ENCODE results near the gene GPR65.
A peak's percentile ranks its signal among the peaks of the same experiment; 100 is the strongest.
"Not testable (repeated sequence)": the region's sequence is repeated elsewhere in the genome, so short reads cannot be mapped to it uniquely, and the experiment has no call there.

The GPR65 gene

GRCh38 chr14:88009486-88009885, 4.6 kb downstream of the GPR65 start:
- peak overlapping the region; percentile 82 for H3K27ac Mint-ChIP-seq
- peaks cover 36 to 62% of the 10 kb centered on the region in 2 donors for H3K4me1 Mint-ChIP-seq
- no peaks in the 10 kb centered on the region for H3K9me3 Mint-ChIP-seq
- H3K36me3 Mint-ChIP-seq = peaks cover 16 to 32% of the 10 kb centered on the region in 2 donors
- H3K4me3 Mint-ChIP-seq = no peak overlapping the region
- no peaks in the 10 kb centered on the region for H3K27me3 Mint-ChIP-seq
- DNase-seq (no peak), ATAC-seq (replicated peaks) (no peak)

- H3K4me1 Mint-ChIP-seq = peaks cover 34 to 59% of the 10 kb centered on the region in 2 donors
- no peaks in the 10 kb centered on the region for H3K9me3 Mint-ChIP-seq
- no peak for ATAC-seq (replicated peaks)
- H3K36me3 Mint-ChIP-seq = peaks cover 16 to 32% of the 10 kb centered on the region in 2 donors
- H3K27ac Mint-ChIP-seq = peak overlapping the region; percentile 37
- no peak overlapping the region for H3K4me3 Mint-ChIP-seq
- no peaks in the 10 kb centered on the region for H3K27me3 Mint-ChIP-seq
- no peak for DNase-seq
Observed at GRCh38 chr14:88010331-88010730, 5.4 kb downstream of the GPR65 start.

- Mint-ChIP-seq H3K36me3 (peaks cover 19 to 40% of the 10 kb centered on the region in 2 donors), H3K27ac (no peak overlapping the region), H3K4me1 (peaks cover 31 to 48% of the 10 kb centered on the region in 2 donors), H3K9me3 (no peaks in the 10 kb centered on the region), H3K4me3 (no peak overlapping the region), H3K27me3 (no peaks in the 10 kb centered on the region)
- ATAC-seq (replicated peaks) (no peak), DNase-seq (no peak)
Observed at GRCh38 chr14:88012495-88012894, 7.6 kb downstream of the GPR65 start.

GRCh38 chr14:88013750-88014349, 8.9 kb downstream of the GPR65 start:
- Mint-ChIP-seq H3K4me3 (no peak overlapping the region), H3K9me3 (no peaks in the 10 kb centered on the region), H3K36me3 (peaks cover 19 to 43% of the 10 kb centered on the region in 2 donors), H3K4me1 (peaks cover 24 to 42% of the 10 kb centered on the region in 2 donors), H3K27ac (no peak overlapping the region), H3K27me3 (no peaks in the 10 kb centered on the region)
- DNase-seq = peak; percentile 36
- ATAC-seq (replicated peaks) = peak; percentile 93

- DNase-seq (no peak), ATAC-seq (replicated peaks) (no peak)
- no peak overlapping the region for H3K4me3 Mint-ChIP-seq
- H3K27me3 Mint-ChIP-seq = no peaks in the 10 kb centered on the region
- no peak overlapping the region for H3K27ac Mint-ChIP-seq
- H3K9me3 Mint-ChIP-seq = no peaks in the 10 kb centered on the region
- H3K4me1 Mint-ChIP-seq = peaks cover 12 to 18% of the 10 kb centered on the region in 2 donors
- peaks cover 8 to 26% of the 10 kb centered on the region in 2 donors for H3K36me3 Mint-ChIP-seq
Observed at GRCh38 chr14:88016768-88017167, 11.8 kb downstream of the GPR65 start.

- H3K9me3 Mint-ChIP-seq = no peaks in the 10 kb centered on the region
Observed at GRCh38 chr14:88017535-88017934, 12.6 kb downstream of the GPR65 start.

GRCh38 chr14:88023658-88024187, 18.8 kb downstream of the GPR65 start:
- Mint-ChIP-seq H3K36me3 (peaks cover 0 to 2% of the 10 kb centered on the region in 2 donors), H3K4me1 (peaks cover 17 to 20% of the 10 kb centered on the region in 2 donors)
- ATAC-seq (replicated peaks) = peak; percentile 71 to 74

More at GRCh38 chr14:88017535-88017934, 12.6 kb downstream of the GPR65 start:
- Mint-ChIP-seq H3K4me3 (no peak overlapping the region), H3K27ac (no peak overlapping the region), H3K36me3 (peaks cover 8 to 26% of the 10 kb centered on the region in 2 donors), H3K27me3 (no peaks in the 10 kb centered on the region), H3K4me1 (peaks cover 12 to 18% of the 10 kb centered on the region in 2 donors)
- ATAC-seq (replicated peaks) = no peak
- no peak for DNase-seq

GRCh38 chr14:88024252-88025086, 19.5 kb downstream of the GPR65 start:
- not testable (repeated sequence) for H3K4me3 Mint-ChIP-seq; H3K27me3 Mint-ChIP-seq; H3K9me3 Mint-ChIP-seq; H3K27ac Mint-ChIP-seq; DNase-seq; H3K36me3 Mint-ChIP-seq; ATAC-seq (replicated peaks)
- H3K4me1 Mint-ChIP-seq = peaks cover 17 to 20% of the 10 kb centered on the region in 2 donors

More at GRCh38 chr14:88023658-88024187, 18.8 kb downstream of the GPR65 start:
- no peak overlapping the region for H3K4me3 Mint-ChIP-seq
- no peaks in the 10 kb centered on the region for H3K27me3 Mint-ChIP-seq
- no peaks in the 10 kb centered on the region for H3K9me3 Mint-ChIP-seq
- no peak for DNase-seq
- no peak overlapping the region for H3K27ac Mint-ChIP-seq

GRCh38 chr14:88025313-88025712, 20.4 kb downstream of the GPR65 start:
- Mint-ChIP-seq H3K36me3 (peaks cover 0 to 2% of the 10 kb centered on the region in 2 donors), H3K4me3 (no peak overlapping the region), H3K4me1 (peaks cover 19 to 24% of the 10 kb centered on the region in 2 donors), H3K27ac (no peak overlapping the region), H3K27me3 (no peaks in the 10 kb centered on the region), H3K9me3 (no peaks in the 10 kb centered on the region)
- no peak for DNase-seq
- no peak for ATAC-seq (replicated peaks)

GRCh38 chr14:88026890-88027289, 22.0 kb downstream of the GPR65 start:
- ATAC-seq (replicated peaks) (no peak), DNase-seq (no peak)
- peak overlapping the region; percentile 43 for H3K27ac Mint-ChIP-seq
- H3K27me3 Mint-ChIP-seq = no peaks in the 10 kb centered on the region
- H3K9me3 Mint-ChIP-seq = no peaks in the 10 kb centered on the region
- H3K4me3 Mint-ChIP-seq = no peak overlapping the region
- H3K36me3 Mint-ChIP-seq = peaks cover 0 to 2% of the 10 kb centered on the region in 2 donors
- peaks cover 19 to 25% of the 10 kb centered on the region in 2 donors for H3K4me1 Mint-ChIP-seq

GRCh38 chr14:88029500-88029899, 24.6 kb downstream of the GPR65 start:
- H3K9me3 Mint-ChIP-seq = no peaks in the 10 kb centered on the region
- no peak for ATAC-seq (replicated peaks)
- no peak for DNase-seq
- peaks cover 4% of the 10 kb centered on the region in 2 donors for H3K36me3 Mint-ChIP-seq
- H3K4me1 Mint-ChIP-seq = peaks cover 14 to 17% of the 10 kb centered on the region in 2 donors
- peaks cover 0 to 5% of the 10 kb centered on the region in 2 donors for H3K27me3 Mint-ChIP-seq
- no peak overlapping the region for H3K4me3 Mint-ChIP-seq
- H3K27ac Mint-ChIP-seq = no peak overlapping the region

- Mint-ChIP-seq H3K4me1 (peaks cover 12 to 17% of the 10 kb centered on the region in 2 donors), H3K9me3 (no peaks in the 10 kb centered on the region), H3K27me3 (peaks cover 2 to 5% of the 10 kb centered on the region in 2 donors), H3K36me3 (peaks cover 2 to 4% of the 10 kb centered on the region in 2 donors), H3K4me3 (no peak overlapping the region), H3K27ac (no peak overlapping the region)
- no peak for DNase-seq
- peak in 1 of 2 donors; percentile 29 for ATAC-seq (replicated peaks)
Observed at GRCh38 chr14:88030079-88030478, 25.1 kb downstream of the GPR65 start.

- H3K4me1 Mint-ChIP-seq = peaks cover 11 to 17% of the 10 kb centered on the region in 2 donors
- ATAC-seq (replicated peaks) (no peak), DNase-seq (no peak)
- H3K27me3 Mint-ChIP-seq = peaks cover 5 to 8% of the 10 kb centered on the region in 2 donors
- no peak overlapping the region for H3K27ac Mint-ChIP-seq
- H3K4me3 Mint-ChIP-seq = no peak overlapping the region
- H3K9me3 Mint-ChIP-seq = no peaks in the 10 kb centered on the region
- peaks cover 2 to 4% of the 10 kb centered on the region in 2 donors for H3K36me3 Mint-ChIP-seq
Observed at GRCh38 chr14:88030892-88031291, 26.0 kb downstream of the GPR65 start.

- Mint-ChIP-seq H3K27me3 (peaks cover 12 to 14% of the 10 kb centered on the region in 2 donors), H3K4me1 (peaks cover 3 to 8% of the 10 kb centered on the region in 2 donors), H3K36me3 (peaks cover 2 to 4% of the 10 kb centered on the region in 2 donors), H3K9me3 (no peaks in the 10 kb centered on the region), H3K4me3 (no peak overlapping the region), H3K27ac (no peak overlapping the region)
- ATAC-seq (replicated peaks) (no peak), DNase-seq (no peak)
Observed at GRCh38 chr14:88032373-88032772, 27.4 kb downstream of the GPR65 start.
